HepG2 (cell line): ENCODE measurements around the gene TFF2. TPM values are rescaled to one million over a fixed set of nuclear protein-coding genes. Genes with fewer than 3 reads are reported as not detected.

Experiments
- AGO1 ChIP-seq: fragments of 200-400 bp; formaldehyde crosslinking; IDR thresholded peaks from 2 replicates; pipeline ENCODE4 v1.6.1; 2017; ENCODE audit warnings: mild to moderate bottlenecking, low read depth, low read length, moderate library complexity; ENCODE audit not compliant: poor library complexity, severe bottlenecking
- AHR ChIP-seq: IDR thresholded peaks from 2 replicates; pipeline ENCODE4 v1.6.1; 2018; ENCODE audit warnings: missing genetic modification reagents, missing compliant biosample characterization
- DZIP1 ChIP-seq: sonication (generic); formaldehyde crosslinking; IDR thresholded peaks from 2 replicates; pipeline ENCODE4 v1.5.0; 2020; ENCODE audit warnings: mild to moderate bottlenecking, missing genetic modification reagents
- GATAD2A ChIP-seq: IDR thresholded peaks from 2 replicates; pipeline ENCODE4 v1.6.1; 2016
- KIAA2018 ChIP-seq: sonication (generic); formaldehyde crosslinking; IDR thresholded peaks from 2 replicates; pipeline ENCODE4 v1.5.0; 2020; ENCODE audit warnings: mild to moderate bottlenecking, missing genetic modification reagents, borderline replicate concordance
- KLF11 ChIP-seq: IDR thresholded peaks from 2 replicates; pipeline ENCODE4 v1.6.1; 2016; ENCODE audit warnings: missing compliant biosample characterization
- KLF15 ChIP-seq: sonication (generic); formaldehyde crosslinking; IDR thresholded peaks from 2 replicates; pipeline ENCODE4 v1.8.1; 2023; ENCODE audit warnings: borderline replicate concordance, mild to moderate bottlenecking, inconsistent platforms, missing genetic modification reagents, mixed read lengths
- NFRKB ChIP-seq: fragments of 450-650 bp; IDR thresholded peaks from 2 replicates; pipeline ENCODE4 v1.6.1; 2017
- NR1H2 ChIP-seq: sonication (generic); formaldehyde crosslinking; IDR thresholded peaks from 2 replicates; pipeline ENCODE4 v1.8.1; 2022; ENCODE audit warnings: low read depth, missing genetic modification reagents, borderline replicate concordance
- PHB2 ChIP-seq: fragments of 450-650 bp; IDR thresholded peaks from 2 replicates; pipeline ENCODE4 v1.6.1; 2018; ENCODE audit not compliant: partially characterized antibody
- PHF5A ChIP-seq: IDR thresholded peaks from one replicate; pipeline ENCODE4 v1.6.1; 2018; ENCODE audit warnings: low read depth, missing genetic modification reagents; ENCODE audit not compliant: unreplicated experiment
- PTBP1 ChIP-seq: fragments of 200-400 bp; formaldehyde crosslinking; IDR thresholded peaks from 2 replicates; pipeline ENCODE4 v1.6.1; 2018; ENCODE audit warnings: low read length, low read depth; ENCODE audit not compliant: poor library complexity, severe bottlenecking
- RNF2 ChIP-seq: fragments of 450-650 bp; conservative IDR thresholded peaks from 2 replicates; pipeline ENCODE4 v1.6.1; 2016; ENCODE audit warnings: low read depth
- SRY ChIP-seq: sonication (generic); formaldehyde crosslinking; IDR thresholded peaks from 2 replicates; pipeline ENCODE4 v1.8.0; 2022; ENCODE audit warnings: mild to moderate bottlenecking, missing genetic modification reagents
- TOE1 ChIP-seq: sonication (generic); formaldehyde crosslinking; IDR thresholded peaks from 2 replicates; pipeline ENCODE4 v1.4.0; 2020; ENCODE audit warnings: mild to moderate bottlenecking, missing genetic modification reagents
- U2AF1 ChIP-seq: fragments of 200-400 bp; formaldehyde crosslinking; optimal IDR thresholded peaks from 2 replicates; pipeline ENCODE3; 2017; ENCODE audit warnings: mild to moderate bottlenecking, low read depth, low read length
- ZNF256 ChIP-seq: sonication (generic); formaldehyde crosslinking; conservative IDR thresholded peaks from 2 replicates; pipeline ENCODE4 v1.4.0; 2020; ENCODE audit warnings: missing genetic modification reagents
- ZNF296 ChIP-seq: sonication (generic); formaldehyde crosslinking; conservative IDR thresholded peaks from 2 replicates; pipeline ENCODE4 v1.5.0; 2020; ENCODE audit warnings: mild to moderate bottlenecking, missing genetic modification reagents
- ZNF550 ChIP-seq: sonication (generic); formaldehyde crosslinking; IDR thresholded peaks from 2 replicates; pipeline ENCODE4 v1.4.0; 2020; ENCODE audit warnings: mild to moderate bottlenecking, missing genetic modification reagents, borderline replicate concordance
- ZNF580 ChIP-seq: IDR thresholded peaks from 2 replicates; pipeline ENCODE4 v1.6.1; 2016; ENCODE audit warnings: low read depth, borderline replicate concordance
- ZNF747 ChIP-seq: sonication (generic); formaldehyde crosslinking; IDR thresholded peaks from 2 replicates; pipeline ENCODE4 v1.8.1; 2023; ENCODE audit warnings: missing genetic modification reagents, mild to moderate bottlenecking, borderline replicate concordance
- polyA plus RNA-seq, 8 experiments: library from polyadenylated mRNA; depleted of rRNA in 3 of 8; stranded (reverse) in 7 of 8; unstranded in 1 of 8; fragments of >200 nt; fragmentation: Illumina TruSeq in 4 of 8; extraction: Trizol in 4 of 8; gene quantifications; 2 replicates each; pipeline versions ENCODE4 v1.2.1 to v1.2.3, GENCODE V29; 2011 to 2016; ENCODE audit warnings: low read depth in 4 of 8, missing spikeins in 1 of 8, mixed read lengths in 1 of 8; ENCODE audit not compliant: insufficient read depth in 1 of 8
- total RNA-seq, 5 experiments: library from RNA; depleted of rRNA; stranded (reverse); fragments of >200 nt; fragmentation: Illumina TruSeq; extraction: Trizol; gene quantifications; 2 replicates each; pipeline ENCODE4 v1.2.3, GENCODE V29; 2016; ENCODE audit warnings: low read depth in 1 of 5

TFF2 gene
- total and polyA plus RNA-seq, 2 of the 13 experiments (the other 11 are each of a cell fraction or from before 2014, with no cell fraction given): 1.5 TPM; not detected in 1

GRCh38 chr21:42388740-42389448, 38.1 kb upstream of the TFF2 start (continued):
- TF ChIP-seq DZIP1 (CRISPR knock-in tag) (no peak), ZNF296 (no peak), ZNF580 (CRISPR knock-in tag) (no peak), ZNF256 (CRISPR knock-in tag) (no peak), KIAA2018 (CRISPR knock-in tag) (no peak), AHR (no peak), RNF2 (no peak), AGO1 (no peak), U2AF1 (no peak), ZNF747 (CRISPR knock-in tag) (no peak), ZNF550 (CRISPR knock-in tag) (no peak), NFRKB (no peak), PTBP1 (no peak), PHF5A (CRISPR knock-in tag) (no peak), KLF11 (CRISPR knock-in tag) (no peak), PHB2 (no peak), SRY (CRISPR knock-in tag) (no peak), TOE1 (CRISPR knock-in tag) (no peak), KLF15 (no peak), GATAD2A (no peak), NR1H2 (CRISPR knock-in tag) (no peak)
